ENCODE data around the gene AKT2. TPM values are rescaled to one million over a fixed set of nuclear protein-coding genes. Genes with fewer than 3 reads are reported as not detected.
A peak's percentile ranks its signal among the peaks of the same experiment; 100 is the strongest.
"Not testable (repeated sequence)": the region's sequence is repeated elsewhere in the genome, so short reads cannot be mapped to it uniquely, and the experiment has no call there.

AKT2 gene
- 10 to 100 TPM; 46.2 to 96.2 TPM for total RNA-seq

- Histone ChIP-seq H3K27me3 (no peaks in the 10 kb centered on the region), H3K36me3 (replicated peaks in 1 of 2; ENCODE audit: insufficient read depth in 1 of 2, low read depth in 2 of 2) (no peaks in the 10 kb centered on the region), H3K9me3 (no peaks in the 10 kb centered on the region), H3K4me1 (peaks cover 51% of the 10 kb centered on the region), H3K27ac (peak within 1 kb of the TSS; percentile 92 to 98 (median 94)), H3K4me3 (peak within 1 kb of the TSS; percentile 50 to 83)
- peak; percentile 34 for ATAC-seq
- peak in 1 of 4 donors; percentile 12 for DNase-seq
- intact Hi-C loops (cut with DNase I) = no loop called here
- TF ChIP-seq CTCF (IDR thresholded peaks at IDR 0.05) = no peak
- no peak for TF ChIP-seq POLR2A (IDR thresholded peaks at IDR 0.05)
- 0% methylated on average over 8 to 67 of the region's 84 CpGs for WGBS, 2 donors
Measured at GRCh38 chr19:40284501-40285352, at the start of gene AKT2. TSS of gene AKT2 (minus strand) at chr19:40285345. CDS start at chr19:40265267, 20,078 bp downstream.

- H3K4me3 ChIP-seq; H3K4me1 ChIP-seq; ATAC-seq; intact Hi-C loops (cut with DNase I); H3K9me3 ChIP-seq; DNase-seq; H3K36me3 ChIP-seq (replicated peaks in 1 of 2; ENCODE audit: insufficient read depth in 1 of 2, low read depth in 2 of 2); H3K27me3 ChIP-seq: not testable (repeated sequence)
- WGBS, 2 donors = 91 to 92% methylated on average over 6 of the region's 6 CpGs
- H3K27ac ChIP-seq = peak overlapping the region in 1 of 4 donors; percentile 46
Measured at GRCh38 chr19:40333083-40333482, 47.9 kb upstream of the AKT2 start.

- DNase-seq (no peak), ATAC-seq (peak; percentile 53)
- peak overlapping the region in 1 of 4 donors; percentile 46 for H3K27ac ChIP-seq
- H3K9me3 ChIP-seq = no peaks in the 10 kb centered on the region
- H3K36me3 ChIP-seq (replicated peaks in 1 of 2; ENCODE audit: insufficient read depth in 1 of 2, low read depth in 2 of 2) = peaks cover 0 to 9% of the 10 kb centered on the region in 2 donors
- WGBS, 2 donors = 72 to 74% methylated on average over 5 to 6 of the region's 6 CpGs
- TF ChIP-seq CTCF (IDR thresholded peaks at IDR 0.05) = no peak
- intact Hi-C loops (cut with DNase I) = no loop called here
- H3K4me1 ChIP-seq = no peaks in the 10 kb centered on the region
- no peaks in the 10 kb centered on the region for H3K27me3 ChIP-seq
- no peak overlapping the region for H3K4me3 ChIP-seq
Measured at GRCh38 chr19:40332669-40333068, 47.5 kb upstream of the AKT2 start.

GRCh38 chr19:40331052-40331451 lies 45.9 kb upstream of the AKT2 start:
- Histone ChIP-seq H3K27ac (no peak overlapping the region), H3K27me3 (no peaks in the 10 kb centered on the region), H3K4me3 (no peak overlapping the region), H3K9me3 (no peaks in the 10 kb centered on the region), H3K36me3 (replicated peaks in 1 of 2; ENCODE audit: insufficient read depth in 1 of 2, low read depth in 2 of 2) (peaks cover 0 to 12% of the 10 kb centered on the region in 2 donors), H3K4me1 (no peaks in the 10 kb centered on the region)
- TF ChIP-seq POLR2A (IDR thresholded peaks at IDR 0.05) = no peak
- TF ChIP-seq CTCF (IDR thresholded peaks at IDR 0.05) = no peak
- DNase-seq (no peak), ATAC-seq (no peak)
- intact Hi-C loops (cut with DNase I) = no loop called here
- WGBS, 2 donors = 97% methylated on average over 5 of the region's 5 CpGs; no CpG with 5 or more reads in 1 of the 2 donors

- intact Hi-C loops (cut with DNase I) = no loop called here
- ATAC-seq (no peak), DNase-seq (no peak)
- Histone ChIP-seq H3K27me3 (no peaks in the 10 kb centered on the region), H3K27ac (no peak overlapping the region), H3K4me1 (no peaks in the 10 kb centered on the region), H3K36me3 (replicated peaks in 1 of 2; ENCODE audit: insufficient read depth in 1 of 2, low read depth in 2 of 2) (peaks cover 10 to 32% of the 10 kb centered on the region in 2 donors), H3K9me3 (no peaks in the 10 kb centered on the region), H3K4me3 (no peak overlapping the region)
- TF ChIP-seq CTCF (IDR thresholded peaks at IDR 0.05) = no peak
- TF ChIP-seq POLR2A (IDR thresholded peaks at IDR 0.05) = no peak
- WGBS, 2 donors = 92 to 93% methylated on average over 10 to 13 of the region's 14 CpGs
Measured at GRCh38 chr19:40326201-40326600, 41.1 kb upstream of the AKT2 start.

Measured in body of pancreas (tissue), 4 donors.